Ascending aorta (tissue), 2 donors: ENCODE data around the gene TRAPPC10. TPM values are rescaled to one million over a fixed set of nuclear protein-coding genes. Genes with fewer than 3 reads are reported as not detected.

Experiments
- DNase-seq, 2 donors: peaks; one replicate each; pipeline ENCODE4 v3.0.0-alpha.2; 2019; ENCODE audit warnings: low spot score in 2 of 2
- H3K27ac ChIP-seq, 2 donors: fragments of 200-600 bp; sonication (generic); one replicate each; pipeline ENCODE4 v1.5.1; 2016 to 2017; ENCODE audit warnings: mild to moderate bottlenecking in 1 of 2
- H3K27me3 ChIP-seq: fragments of 200-600 bp; sonication (generic); one replicate; pipeline ENCODE4 v1.5.1; 2017
- H3K36me3 ChIP-seq, 2 donors: fragments of 200-600 bp; sonication (generic); one replicate each; pipeline ENCODE4 v1.5.1; 2016
- H3K4me1 ChIP-seq, 2 donors: fragments of 200-600 bp; sonication (generic); one replicate each; pipeline ENCODE4 v1.5.1; 2016 to 2017; ENCODE audit warnings: mild to moderate bottlenecking in 1 of 2
- H3K4me3 ChIP-seq, 2 donors: fragments of 200-600 bp; sonication (generic); one replicate each; pipeline ENCODE4 v1.5.1; 2016 to 2017; ENCODE audit warnings: mild to moderate bottlenecking in 1 of 2
- H3K9me3 ChIP-seq, 2 donors: fragments of 200-600 bp; sonication (generic); one replicate each; pipeline ENCODE4 v1.5.1; 2016
- intact Hi-C: fragments of 100-400 bp; cut with DNase I; formaldehyde crosslinking; loops from one replicate; pipeline ENCODE4 v1.15.1; 2023
- total RNA-seq: library from RNA; depleted of rRNA; stranded (reverse); fragments of >200 nt; gene quantifications from one replicate; pipeline ENCODE4 v1.1.0, GENCODE V29; 2016
- TF ChIP-seq, protein P1 (sequence below), 3 experiments: fragments of 200-600 bp in 2 of 3; fragments of 450-650 bp in 1 of 3; sonication (generic) in 2 of 3; IDR thresholded peaks; one replicate each; pipeline ENCODE4 v1.5.1; 2016 to 2019; ENCODE audit warnings: antibody characterized with exemption in 3 of 3, mild to moderate bottlenecking in 1 of 3, moderate library complexity in 1 of 3

Gene TRAPPC10
- total RNA-seq, 1 donor from 2014 or later = 7.9 TPM

DNA sequence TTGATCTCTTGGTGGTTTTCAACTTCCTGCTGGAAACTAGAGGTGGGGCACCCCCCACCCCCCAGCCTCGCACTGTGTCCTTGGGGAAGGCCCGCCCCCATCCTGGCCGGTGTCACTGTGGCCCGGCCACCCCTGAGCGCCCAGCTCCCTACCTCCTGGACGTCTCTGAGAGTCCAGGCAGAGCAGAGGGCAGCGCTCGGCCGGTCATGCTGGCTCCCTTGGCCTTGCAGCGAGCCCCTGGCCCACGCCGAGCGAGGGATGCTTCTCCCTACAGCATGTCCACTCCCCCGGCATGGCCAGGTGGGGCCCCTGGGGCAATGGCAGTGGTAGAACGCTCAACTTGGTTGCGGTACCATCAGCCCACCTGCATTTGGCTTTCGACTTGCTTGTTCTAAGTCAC is 28.7 kb upstream of the TRAPPC10 start:
- no peaks in the 10 kb centered on the region for H3K4me1 ChIP-seq
- H3K4me3 ChIP-seq = no peak overlapping the region
- TF ChIP-seq, protein P1, sequence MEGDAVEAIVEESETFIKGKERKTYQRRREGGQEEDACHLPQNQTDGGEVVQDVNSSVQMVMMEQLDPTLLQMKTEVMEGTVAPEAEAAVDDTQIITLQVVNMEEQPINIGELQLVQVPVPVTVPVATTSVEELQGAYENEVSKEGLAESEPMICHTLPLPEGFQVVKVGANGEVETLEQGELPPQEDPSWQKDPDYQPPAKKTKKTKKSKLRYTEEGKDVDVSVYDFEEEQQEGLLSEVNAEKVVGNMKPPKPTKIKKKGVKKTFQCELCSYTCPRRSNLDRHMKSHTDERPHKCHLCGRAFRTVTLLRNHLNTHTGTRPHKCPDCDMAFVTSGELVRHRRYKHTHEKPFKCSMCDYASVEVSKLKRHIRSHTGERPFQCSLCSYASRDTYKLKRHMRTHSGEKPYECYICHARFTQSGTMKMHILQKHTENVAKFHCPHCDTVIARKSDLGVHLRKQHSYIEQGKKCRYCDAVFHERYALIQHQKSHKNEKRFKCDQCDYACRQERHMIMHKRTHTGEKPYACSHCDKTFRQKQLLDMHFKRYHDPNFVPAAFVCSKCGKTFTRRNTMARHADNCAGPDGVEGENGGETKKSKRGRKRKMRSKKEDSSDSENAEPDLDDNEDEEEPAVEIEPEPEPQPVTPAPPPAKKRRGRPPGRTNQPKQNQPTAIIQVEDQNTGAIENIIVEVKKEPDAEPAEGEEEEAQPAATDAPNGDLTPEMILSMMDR (IDR thresholded peaks at IDR 0.05) = no peak
- no peak overlapping the region for H3K27ac ChIP-seq
- no peaks in the 10 kb centered on the region for H3K9me3 ChIP-seq
- no peaks in the 10 kb centered on the region for H3K27me3 ChIP-seq
- intact Hi-C loops = no loop called here
- peaks cover 30 to 49% of the 10 kb centered on the region in 2 donors for H3K36me3 ChIP-seq
- DNase-seq = no peak

DNA sequence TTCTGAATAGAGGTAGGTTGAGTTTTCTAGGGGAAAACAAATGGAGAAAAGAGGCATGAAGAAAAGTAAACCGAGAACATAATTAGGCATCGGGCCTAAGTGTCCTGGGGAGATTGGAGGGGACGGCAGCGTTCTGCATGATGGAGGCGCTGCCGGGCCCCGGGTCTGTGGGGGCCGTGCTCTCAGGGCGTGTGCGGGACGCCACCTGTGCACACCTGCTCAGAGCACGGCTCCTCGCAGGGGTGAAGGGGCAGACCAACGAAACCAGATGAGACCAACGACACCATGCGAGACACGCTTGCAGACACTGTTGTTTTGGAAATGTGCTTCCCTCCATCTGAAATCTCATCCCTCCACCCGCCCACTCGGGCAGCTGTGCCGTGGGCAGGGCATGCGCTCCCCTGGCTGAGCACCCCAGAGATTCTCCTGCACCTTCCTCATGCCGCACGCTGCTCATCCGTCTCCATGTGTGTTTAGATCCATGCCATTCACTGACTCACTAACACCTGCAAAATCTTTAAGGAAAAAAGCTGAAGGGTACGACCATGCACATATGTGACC is 28.2 kb upstream of the TRAPPC10 start:
- TF ChIP-seq, protein P1 (IDR thresholded peaks at IDR 0.05) = no peak
- H3K9me3 ChIP-seq = no peaks in the 10 kb centered on the region
- H3K27me3 ChIP-seq = no peaks in the 10 kb centered on the region
- H3K36me3 ChIP-seq = peaks cover 27 to 46% of the 10 kb centered on the region in 2 donors
- intact Hi-C loops = no loop called here
- no peak overlapping the region for H3K4me3 ChIP-seq
- no peaks in the 10 kb centered on the region for H3K4me1 ChIP-seq
- no peak overlapping the region for H3K27ac ChIP-seq
- DNase-seq = no peak

DNA sequence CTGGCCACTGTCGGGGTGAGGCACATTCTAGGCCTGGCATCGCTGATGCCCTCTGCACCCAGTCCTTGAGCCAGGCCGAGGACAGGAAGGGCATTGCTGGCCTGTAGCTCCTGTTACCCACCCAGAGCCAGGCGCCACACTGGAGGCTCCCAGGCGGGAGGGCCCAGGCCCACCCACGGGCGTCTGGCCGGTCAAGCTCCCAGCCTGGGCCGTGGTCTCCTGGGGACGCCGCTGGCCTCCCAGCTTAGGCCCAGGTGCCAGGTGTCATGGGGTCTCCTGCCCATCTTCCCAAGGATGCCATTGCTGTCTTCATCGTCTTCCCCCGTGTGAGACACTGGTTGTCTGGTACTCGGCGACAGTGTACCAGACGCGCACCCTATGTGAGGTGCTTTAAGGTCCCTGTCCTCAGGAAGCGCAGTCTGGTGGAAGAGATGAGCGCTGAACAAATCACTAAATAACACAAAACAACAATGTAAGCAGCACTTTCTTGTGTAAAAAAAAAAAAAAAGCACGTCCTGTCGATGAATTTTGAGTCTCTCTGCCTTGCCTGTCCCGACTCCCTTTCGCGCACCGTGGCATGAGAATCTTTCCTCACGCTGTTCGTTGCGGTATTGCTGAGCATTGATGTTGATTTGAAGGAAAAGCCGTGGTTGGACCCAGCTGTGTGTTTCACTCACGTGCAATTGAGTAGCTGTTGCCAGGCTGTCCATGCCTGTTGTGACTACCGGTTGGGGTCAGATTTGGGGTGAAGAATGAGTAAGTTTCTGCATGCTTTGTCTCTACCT is 27.0 kb upstream of the TRAPPC10 start:
- Histone ChIP-seq H3K4me3 (no peak overlapping the region), H3K9me3 (no peaks in the 10 kb centered on the region), H3K27me3 (no peaks in the 10 kb centered on the region), H3K27ac (no peak overlapping the region), H3K4me1 (no peaks in the 10 kb centered on the region), H3K36me3 (peaks cover 27 to 40% of the 10 kb centered on the region in 2 donors)
- intact Hi-C loops = no loop called here
- DNase-seq = no peak
- TF ChIP-seq, protein P1 (IDR thresholded peaks at IDR 0.05) = no peak

DNA sequence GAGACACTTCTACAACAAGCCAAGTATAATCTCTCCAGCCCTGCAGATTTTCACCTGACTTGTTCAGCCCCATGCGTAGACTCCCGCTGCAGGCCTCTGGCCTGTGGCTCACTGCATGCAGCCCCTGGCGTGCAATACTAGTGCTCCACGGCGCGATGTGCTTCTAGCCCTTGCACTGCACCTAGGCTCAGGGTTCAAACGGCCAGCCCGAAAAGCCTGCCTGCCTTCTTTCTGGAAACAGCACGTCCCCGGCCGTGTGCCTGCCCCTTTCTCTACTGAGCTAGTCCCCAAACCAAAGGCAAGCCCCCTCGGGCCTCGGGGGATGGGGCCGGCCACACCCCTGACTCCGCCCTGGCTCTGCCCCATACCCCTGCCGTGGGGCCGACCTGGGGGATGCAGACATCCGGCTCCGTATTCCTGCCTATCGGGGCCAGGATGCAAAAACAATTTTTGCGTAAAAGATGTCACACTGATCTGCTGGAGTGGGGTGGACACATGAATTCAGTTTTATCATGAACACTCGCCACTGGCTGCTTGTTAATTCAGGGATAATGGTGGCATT is 26.3 kb upstream of the TRAPPC10 start:
- Histone ChIP-seq H3K27me3 (no peaks in the 10 kb centered on the region), H3K36me3 (peaks cover 26 to 36% of the 10 kb centered on the region in 2 donors), H3K4me1 (no peaks in the 10 kb centered on the region), H3K9me3 (no peaks in the 10 kb centered on the region), H3K27ac (no peak overlapping the region), H3K4me3 (no peak overlapping the region)
- TF ChIP-seq, protein P1 (IDR thresholded peaks at IDR 0.05) = no peak
- intact Hi-C loops = no loop called here
- DNase-seq = no peak

DNA sequence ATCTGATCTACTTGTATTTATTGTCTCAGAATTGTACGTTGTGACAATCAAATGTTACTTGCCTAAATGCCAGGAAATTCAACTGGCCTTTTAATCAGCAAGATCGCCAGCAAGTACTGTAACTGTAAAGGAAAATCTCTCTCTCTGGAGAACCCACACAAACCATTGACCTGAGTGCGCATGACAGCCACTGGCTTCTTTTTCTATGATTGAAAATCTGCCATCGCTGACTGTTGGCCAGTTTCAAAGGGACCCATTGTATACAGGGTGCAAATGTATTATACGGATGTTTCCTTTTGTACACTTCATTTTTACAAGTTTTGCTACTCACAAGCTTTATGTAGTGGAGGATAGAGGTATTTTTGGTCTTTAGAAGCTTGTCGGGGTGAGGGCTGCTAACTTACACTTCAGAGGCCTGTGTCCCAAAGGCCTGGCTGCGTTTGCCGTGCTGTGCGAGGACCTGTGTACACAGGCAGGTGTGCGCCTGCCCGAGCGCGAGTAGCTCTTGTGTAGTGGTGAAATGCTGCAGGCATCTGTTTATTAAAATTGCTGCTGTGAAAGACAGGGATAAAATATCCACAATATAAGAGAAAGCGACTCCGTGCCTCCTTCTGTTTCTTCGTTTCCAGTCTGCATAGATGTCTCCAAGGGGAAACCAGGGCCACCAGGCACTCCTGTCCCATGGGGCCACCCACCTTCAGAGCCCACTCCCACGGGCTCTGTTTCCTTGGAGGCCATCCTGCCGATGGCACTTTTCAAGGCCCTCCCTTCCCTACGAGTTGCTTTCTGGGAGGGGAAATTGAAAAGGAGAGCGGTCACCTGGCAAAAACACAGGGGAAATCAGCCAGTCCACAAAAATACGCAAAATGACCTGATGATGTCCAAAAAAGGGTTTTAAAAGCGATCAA is 25.3 kb upstream of the TRAPPC10 start:
- TF ChIP-seq, protein P1 (IDR thresholded peaks at IDR 0.05) = no peak
- Histone ChIP-seq H3K36me3 (peaks cover 18 to 26% of the 10 kb centered on the region in 2 donors), H3K9me3 (no peaks in the 10 kb centered on the region), H3K4me3 (no peak overlapping the region), H3K4me1 (no peaks in the 10 kb centered on the region), H3K27ac (no peak overlapping the region), H3K27me3 (no peaks in the 10 kb centered on the region)
- intact Hi-C loops = no loop called here
- no peak for DNase-seq
